Measurements from ENCODE around the gene RGS14. TPM values are rescaled to one million over a fixed set of nuclear protein-coding genes. Genes with fewer than 3 reads are reported as not detected.

Gene RGS14
- total and polyA plus RNA-seq, 4 donors = 9.3 to 32.8 (median 23.1) TPM

GRCh38 chr5:177329883-177330282 lies 27.8 kb upstream of the RGS14 start:
- WGBS, 2 donors = 94 to 95% methylated on average over 6 of the region's 6 CpGs
- H3K36me3 ChIP-seq (ENCODE audit: control insufficient read depth in 4 of 4, insufficient read depth in 4 of 4, low read length in 4 of 4) = peaks cover 8 to 53% (median 18%) of the 10 kb centered on the region in 4 donors

GRCh38 chr5:177330991-177331842 lies 26.5 kb upstream of the RGS14 start:
- Histone ChIP-seq H3K9me3 (ENCODE audit: control insufficient read depth in 4 of 4, insufficient read depth in 3 of 4, low read length in 3 of 4) (peaks cover 0 to 2% (median 0%) of the 10 kb centered on the region in 4 donors), H3K4me3 (no peak overlapping the region), H3K9ac (ENCODE audit: insufficient read depth in 1 of 2, low read length in 2 of 2) (no peak overlapping the region), H3K4me1 (ENCODE audit: control insufficient read depth in 5 of 5, insufficient read depth in 5 of 5, low read length in 5 of 5) (peaks cover 0 to 2% (median 0%) of the 10 kb centered on the region in 5 donors), H3K36me3 (ENCODE audit: control insufficient read depth in 4 of 4, insufficient read depth in 4 of 4, low read length in 4 of 4) (peaks cover 8 to 65% (median 24%) of the 10 kb centered on the region in 4 donors), H3K27me3 (ENCODE audit: control insufficient read depth in 3 of 3, insufficient read depth in 3 of 3, low read length in 2 of 3) (no peaks in the 10 kb centered on the region), H3K27ac (ENCODE audit: low read depth in 1 of 2, low read length in 1 of 2) (no peak overlapping the region)
- 60 to 79% methylated on average over 27 of the region's 27 CpGs for WGBS, 2 donors
- DNase-seq (no peak), ATAC-seq (ENCODE audit: insufficient read depth, low FRiP score) (no peak)
- no peak for TF ChIP-seq CTCF (IDR thresholded peaks at IDR 0.05; ENCODE audit: control extremely low read depth, extremely low read depth)

More at GRCh38 chr5:177329883-177330282, 27.8 kb upstream of the RGS14 start:
- ATAC-seq (ENCODE audit: insufficient read depth, low FRiP score) (no peak), DNase-seq (no peak)
- Histone ChIP-seq H3K27ac (ENCODE audit: low read depth in 1 of 2, low read length in 1 of 2) (no peak overlapping the region), H3K4me3 (no peak overlapping the region), H3K27me3 (ENCODE audit: control insufficient read depth in 3 of 3, insufficient read depth in 3 of 3, low read length in 2 of 3) (no peaks in the 10 kb centered on the region), H3K9ac (ENCODE audit: insufficient read depth in 1 of 2, low read length in 2 of 2) (no peak overlapping the region), H3K4me1 (ENCODE audit: control insufficient read depth in 5 of 5, insufficient read depth in 5 of 5, low read length in 5 of 5) (peaks cover 0 to 2% (median 0%) of the 10 kb centered on the region in 5 donors), H3K9me3 (ENCODE audit: control insufficient read depth in 4 of 4, insufficient read depth in 3 of 4, low read length in 3 of 4) (peaks cover 0 to 2% (median 0%) of the 10 kb centered on the region in 4 donors)
- no peak for TF ChIP-seq CTCF (IDR thresholded peaks at IDR 0.05; ENCODE audit: control extremely low read depth, extremely low read depth)

GRCh38 chr5:177332031-177332895 lies 25.5 kb upstream of the RGS14 start:
- DNase-seq = no peak
- no peak overlapping the region for H3K27ac ChIP-seq (ENCODE audit: low read depth in 1 of 2, low read length in 1 of 2)
- H3K9me3 ChIP-seq (ENCODE audit: control insufficient read depth in 4 of 4, insufficient read depth in 3 of 4, low read length in 3 of 4) = peaks cover 0 to 2% (median 0%) of the 10 kb centered on the region in 4 donors
- H3K36me3 ChIP-seq (ENCODE audit: control insufficient read depth in 4 of 4, insufficient read depth in 4 of 4, low read length in 4 of 4) = peaks cover 12 to 76% (median 28%) of the 10 kb centered on the region in 4 donors
- peaks cover 0 to 2% (median 0%) of the 10 kb centered on the region in 5 donors for H3K4me1 ChIP-seq (ENCODE audit: control insufficient read depth in 5 of 5, insufficient read depth in 5 of 5, low read length in 5 of 5)
- H3K4me3 ChIP-seq = no peak overlapping the region
- no peak for ATAC-seq (ENCODE audit: insufficient read depth, low FRiP score)
- no peak for TF ChIP-seq CTCF (IDR thresholded peaks at IDR 0.05; ENCODE audit: control extremely low read depth, extremely low read depth)
- 62 to 82% methylated on average over 35 of the region's 35 CpGs for WGBS, 2 donors
- H3K27me3 ChIP-seq (ENCODE audit: control insufficient read depth in 3 of 3, insufficient read depth in 3 of 3, low read length in 2 of 3) = no peaks in the 10 kb centered on the region
- no peak overlapping the region for H3K9ac ChIP-seq (ENCODE audit: insufficient read depth in 1 of 2, low read length in 2 of 2)

Data from lung (tissue), 12 donors.